Esophagus muscularis mucosa (tissue), 4 donors: Measurements from ENCODE around the gene PDZRN3. TPM values are rescaled to one million over a fixed set of nuclear protein-coding genes. Genes with fewer than 3 reads are reported as not detected.

Experiments used
- DNase-seq: peaks from one replicate; pipeline ENCODE4 v3.0.0-alpha.2; 2017; ENCODE audit errors: extremely low spot score
- H3K27ac ChIP-seq, 4 donors: fragments of 200-600 bp; sonication (generic); replicated peaks in 1 of 4; 1 replicate in 3 of 4; 2 replicates in 1 of 4; pipeline ENCODE4 v1.5.1; 2016 to 2019; ENCODE audit warnings: mild to moderate bottlenecking in 1 of 4
- H3K27me3 ChIP-seq, 4 donors: fragments of 200-600 bp; sonication (generic); one replicate each; pipeline versions ENCODE4 v1.5.1 to v1.6.0; 2016 to 2019
- H3K36me3 ChIP-seq, 4 donors: fragments of 200-600 bp; sonication (generic); one replicate each; pipeline ENCODE4 v1.5.1; 2016 to 2019
- H3K4me1 ChIP-seq, 4 donors: fragments of 200-600 bp; sonication (generic); one replicate each; pipeline ENCODE4 v1.5.1; 2016 to 2019
- H3K4me3 ChIP-seq, 4 donors: fragments of 200-600 bp; sonication (generic); 1 replicate in 2 of 4; 2 replicates in 2 of 4; pipeline ENCODE4 v1.5.1; 2016 to 2019; ENCODE audit warnings: mild to moderate bottlenecking in 4 of 4, moderate library complexity in 1 of 4
- H3K9me3 ChIP-seq, 4 donors: fragments of 200-600 bp; sonication (generic); 1 replicate in 3 of 4; 2 replicates in 1 of 4; pipeline ENCODE4 v1.5.1; 2016 to 2019
- CTCF ChIP-seq, 3 experiments: fragments of 200-600 bp in 2 of 3; fragments of 450-650 bp in 1 of 3; sonication (generic) in 2 of 3; IDR thresholded peaks; one replicate each; pipeline ENCODE4 v1.5.1; 2017 to 2019; ENCODE audit warnings: antibody characterized with exemption in 3 of 3, mild to moderate bottlenecking in 2 of 3, moderate library complexity in 1 of 3
- EP300 ChIP-seq: sonication (generic); formaldehyde crosslinking; IDR thresholded peaks from one replicate; pipeline ENCODE4 v1.6.1; 2017; ENCODE audit warnings: antibody characterized with exemption
- POLR2A ChIP-seq: fragments of 450-650 bp; IDR thresholded peaks from one replicate; pipeline ENCODE4 v1.6.1; 2017; ENCODE audit warnings: antibody characterized with exemption, moderate library complexity, mild to moderate bottlenecking, low read depth
- POLR2AphosphoS5 ChIP-seq, 2 donors: sonication (generic); formaldehyde crosslinking; IDR thresholded peaks; one replicate each; pipeline ENCODE4 v1.6.1; 2017; ENCODE audit warnings: antibody characterized with exemption in 2 of 2
- WGBS: methylation state at CpG from one replicate; pipeline ENCODE4 v1.1.5; 2018; 5-methylcytosine and 5-hydroxymethylcytosine counted together
- intact Hi-C: fragments of 100-400 bp; cut with DNase I; formaldehyde crosslinking; loops from one replicate; pipeline ENCODE4 v1.15.1; 2023
- total RNA-seq, 4 donors: library from RNA; depleted of rRNA; stranded (reverse); fragments of >200 nt; gene quantifications; one replicate each; pipeline versions ENCODE4 v1.1.0 to v1.2.1, GENCODE V29; 2016

PDZRN3 gene
- total RNA-seq, 4 donors from 2014 or later = 149 to 314 (median 220) TPM

GRCh38 chr3:73503781-73504180 lies 121.0 kb downstream of the PDZRN3 start:
- Histone ChIP-seq H3K27ac (peak overlapping the region; percentile 38 to 72 (median 66)), H3K27me3 (no peaks in the 10 kb centered on the region), H3K4me3 (peak overlapping the region in 3 of 4 donors; percentile 0 to 32 (median 10)), H3K4me1 (peaks cover 41 to 94% (median 84%) of the 10 kb centered on the region in 4 donors), H3K36me3 (no peaks in the 10 kb centered on the region), H3K9me3 (no peaks in the 10 kb centered on the region)
- WGBS = 36% methylated on average over 4 of the region's 4 CpGs
- DNase-seq = peak; percentile 10
- TF ChIP-seq CTCF (IDR thresholded peaks at IDR 0.05) (no peak), EP300 (no peak), POLR2AphosphoS5 (IDR thresholded peaks at IDR 0.05) (no peak), POLR2A (no peak)
- intact Hi-C loops = loop anchor here (2.0 kb wide), 1 partner anchor 403 kb away; no protein-coding TSS in a partner anchor

- no peaks in the 10 kb centered on the region for H3K9me3 ChIP-seq
- TF ChIP-seq POLR2A = no peak
- TF ChIP-seq CTCF (IDR thresholded peaks at IDR 0.05) = peak; percentile 78 to 84 (median 83)
- no peak for TF ChIP-seq EP300
- TF ChIP-seq POLR2AphosphoS5 (IDR thresholded peaks at IDR 0.05) = peak in 1 of 2 donors; percentile 30
- H3K27me3 ChIP-seq = no peaks in the 10 kb centered on the region
- peak; percentile 91 for DNase-seq
- H3K4me1 ChIP-seq = peaks cover 42 to 94% (median 80%) of the 10 kb centered on the region in 4 donors
- intact Hi-C loops = loop anchor here (2.0 kb wide), 1 partner anchor 402 kb away; no protein-coding TSS in a partner anchor
- WGBS = 20% methylated on average over 6 of the region's 6 CpGs
- H3K4me3 ChIP-seq = peak overlapping the region in 1 of 4 donors; percentile 32
- H3K27ac ChIP-seq = peak overlapping the region; percentile 38 to 72 (median 66)
- H3K36me3 ChIP-seq = no peaks in the 10 kb centered on the region
Measured at GRCh38 chr3:73502609-73503583, 121.8 kb downstream of the PDZRN3 start.

- no peak overlapping the region for H3K27ac ChIP-seq
- no peak overlapping the region for H3K4me3 ChIP-seq
- 100% methylated on average over 1 of the region's 1 CpG for WGBS
- peaks cover 46 to 93% (median 82%) of the 10 kb centered on the region in 4 donors for H3K4me1 ChIP-seq
- peak; percentile 14 for DNase-seq
- no peaks in the 10 kb centered on the region for H3K36me3 ChIP-seq
- H3K27me3 ChIP-seq = no peaks in the 10 kb centered on the region
- H3K9me3 ChIP-seq = no peaks in the 10 kb centered on the region
- intact Hi-C loops = no loop called here
- TF ChIP-seq POLR2A = no peak
- TF ChIP-seq CTCF (IDR thresholded peaks at IDR 0.05) = no peak
- no peak for TF ChIP-seq EP300
- TF ChIP-seq POLR2AphosphoS5 (IDR thresholded peaks at IDR 0.05) = no peak
Measured at GRCh38 chr3:73500321-73500720, 124.4 kb downstream of the PDZRN3 start.

- WGBS = 98% methylated on average over 3 of the region's 3 CpGs
- intact Hi-C loops = no loop called here
- no peak overlapping the region for H3K27ac ChIP-seq
Measured at GRCh38 chr3:73499787-73500186, 125.0 kb downstream of the PDZRN3 start.

More at GRCh38 chr3:73499787-73500186, 125.0 kb downstream of the PDZRN3 start:
- H3K27me3 ChIP-seq = no peaks in the 10 kb centered on the region
- TF ChIP-seq POLR2AphosphoS5 (IDR thresholded peaks at IDR 0.05) = no peak
- TF ChIP-seq CTCF (IDR thresholded peaks at IDR 0.05) = no peak
- TF ChIP-seq POLR2A = no peak
- TF ChIP-seq EP300 = no peak
- no peak overlapping the region for H3K4me3 ChIP-seq
- no peaks in the 10 kb centered on the region for H3K9me3 ChIP-seq
- H3K4me1 ChIP-seq = peaks cover 45 to 94% (median 81%) of the 10 kb centered on the region in 4 donors
- peak; percentile 26 for DNase-seq
- H3K36me3 ChIP-seq = no peaks in the 10 kb centered on the region
